Aortic smooth muscle cell (primary cell): Measurements from ENCODE around the gene ZFP36L2. TPM values are rescaled to one million over a fixed set of nuclear protein-coding genes. Genes with fewer than 3 reads are reported as not detected.

Source experiments
- total RNA-seq: library from RNA; depleted of rRNA; stranded (reverse); fragments of >200 nt; gene quantifications from 2 replicates; pipeline ENCODE4 v1.2.3, GENCODE V29; 2014

Gene ZFP36L2
- 6.9 and 12.6 TPM in 2 replicates for total RNA-seq

DNA sequence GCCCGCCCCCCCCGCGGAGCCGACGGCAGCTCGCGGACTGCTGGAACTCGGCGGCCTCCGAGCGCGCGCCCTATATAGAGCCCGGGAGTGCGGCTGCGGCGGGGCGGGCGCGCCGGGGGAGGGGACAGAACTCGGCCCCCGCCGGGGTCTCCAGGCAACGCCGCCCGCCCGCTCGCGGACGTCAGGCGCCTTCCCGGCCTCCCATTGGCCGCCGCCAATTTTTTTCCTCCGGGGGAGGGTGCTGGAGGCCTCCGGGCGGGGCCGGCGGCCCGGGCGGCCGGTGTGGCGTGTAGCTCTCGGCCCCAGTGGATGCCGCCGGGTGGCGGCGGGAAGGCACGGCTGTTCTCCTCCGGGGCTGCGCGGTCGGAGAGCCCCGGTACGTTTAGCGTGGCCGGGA lies at the start of gene ZFP36L2:
TSS of gene ZFP36L2 (minus strand) at position 49 of the 397 bp plus-strand sequence. CDS start 291 bp downstream, outside the sequence.

